Measurements from ENCODE around the gene CDKL2.

Gene CDKL2

GRCh38 chr4:75643651-75644050 lies 13.3 kb upstream of the CDKL2 start:
- no peak overlapping the region for H2AFZ ChIP-seq (ENCODE audit: low read depth, low read length, severe bottlenecking)
- no peak overlapping the region for H3K4me3 ChIP-seq (ENCODE audit: insufficient read depth, low read length, poor library complexity, severe bottlenecking)
- H3K4me2 ChIP-seq (ENCODE audit: low read depth, low read length, poor library complexity, severe bottlenecking), result no peak overlapping the region
- H3K36me3 ChIP-seq (ENCODE audit: low read length), result peaks cover 20% of the 10 kb centered on the region; the same call in 1 of the 2 replicates
- no peak for TF ChIP-seq EZH2phosphoT487 (conservative IDR thresholded peaks at IDR 0.05; ENCODE audit: low read length)
- TF ChIP-seq CTCF (IDR thresholded peaks at IDR 0.05; ENCODE audit: insufficient read depth, low read length, poor library complexity, severe bottlenecking), result no peak
- H3F3A ChIP-seq (ENCODE audit: insufficient read depth), result no peaks in the 10 kb centered on the region
- no peaks in the 10 kb centered on the region for H3K9me3 ChIP-seq (ENCODE audit: insufficient read depth, low read length)
- H3K27ac ChIP-seq (ENCODE audit: low read depth, low read length), result no peak overlapping the region
- H4K20me1 ChIP-seq (ENCODE audit: low read depth, low read length), result no peaks in the 10 kb centered on the region
- no peaks in the 10 kb centered on the region for H3K79me2 ChIP-seq (ENCODE audit: insufficient read depth, low read length)
- H3K27me3 ChIP-seq (ENCODE audit: low read length), result no peaks in the 10 kb centered on the region
- no peaks in the 10 kb centered on the region for H3K9me2 ChIP-seq (replicated peaks; ENCODE audit: insufficient read depth, low read length)
- no peak overlapping the region for H3K9ac ChIP-seq (ENCODE audit: low read length)

DNA sequence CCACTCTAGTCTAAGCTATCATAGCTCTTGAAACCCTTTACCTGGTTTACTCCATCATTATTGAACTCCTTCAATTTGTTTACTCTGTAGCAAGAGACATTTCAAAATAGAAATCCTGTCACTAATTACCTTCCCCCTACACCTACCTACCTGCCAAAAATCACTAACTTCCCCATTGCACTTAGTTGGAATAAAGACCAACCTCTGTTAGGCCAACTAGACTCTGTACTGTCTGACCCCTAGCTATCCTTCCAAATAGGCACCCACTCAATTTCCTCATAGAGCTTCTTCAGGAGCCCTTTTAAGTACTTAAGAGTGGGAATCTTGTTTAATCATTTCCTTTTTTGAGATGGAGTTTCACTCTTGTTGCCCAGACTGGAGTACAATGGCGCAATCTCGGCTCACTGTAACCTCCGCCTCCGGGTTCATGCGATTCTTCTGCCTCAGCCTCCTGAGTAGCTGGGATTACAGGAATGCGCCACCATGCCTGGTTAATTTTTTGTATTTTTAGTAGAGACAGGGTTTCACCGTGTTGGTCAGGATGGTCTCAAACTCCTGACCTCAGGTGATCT lies 8.9 kb upstream of the CDKL2 start:
- Histone ChIP-seq H3K79me2 (ENCODE audit: insufficient read depth, low read length) (no peaks in the 10 kb centered on the region), H3F3A (ENCODE audit: insufficient read depth) (no peaks in the 10 kb centered on the region), H3K4me2 (ENCODE audit: low read depth, low read length, poor library complexity, severe bottlenecking) (no peak overlapping the region), H3K4me3 (ENCODE audit: insufficient read depth, low read length, poor library complexity, severe bottlenecking) (no peak overlapping the region), H2AFZ (ENCODE audit: low read depth, low read length, severe bottlenecking) (no peak overlapping the region), H3K36me3 (ENCODE audit: low read length) (peaks cover 4% of the 10 kb centered on the region; the same call in 1 of the 2 replicates), H3K27ac (ENCODE audit: low read depth, low read length) (no peak overlapping the region), H3K9me3 (ENCODE audit: insufficient read depth, low read length) (no peaks in the 10 kb centered on the region), H3K27me3 (ENCODE audit: low read length) (no peaks in the 10 kb centered on the region), H4K20me1 (ENCODE audit: low read depth, low read length) (no peaks in the 10 kb centered on the region), H3K9me2 (replicated peaks; ENCODE audit: insufficient read depth, low read length) (no peaks in the 10 kb centered on the region), H3K9ac (ENCODE audit: low read length) (no peak overlapping the region)
- TF ChIP-seq EZH2phosphoT487 (conservative IDR thresholded peaks at IDR 0.05; ENCODE audit: low read length), result no peak
- no peak for TF ChIP-seq CTCF (IDR thresholded peaks at IDR 0.05; ENCODE audit: insufficient read depth, low read length, poor library complexity, severe bottlenecking)

DNA sequence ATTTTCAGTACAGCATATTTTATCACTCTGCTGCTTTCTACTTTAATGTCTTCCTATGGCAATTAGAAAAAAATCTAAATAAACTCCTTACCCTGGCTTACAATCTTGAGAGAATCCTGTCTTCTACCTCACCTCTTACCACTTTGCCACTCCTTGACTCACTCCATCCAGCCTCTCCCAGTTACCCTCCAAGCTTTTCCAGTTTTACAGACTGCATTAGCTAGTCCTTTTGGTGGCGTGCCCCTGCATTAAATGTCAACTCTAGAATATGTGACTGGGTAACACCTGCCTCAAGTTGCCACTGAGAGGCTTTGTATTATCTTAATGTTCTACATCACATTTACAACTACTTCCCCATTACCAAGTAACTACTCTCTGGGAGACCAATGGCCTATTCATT lies 7.5 kb upstream of the CDKL2 start:
- Histone ChIP-seq H3K9me2 (replicated peaks; ENCODE audit: insufficient read depth, low read length) (no peaks in the 10 kb centered on the region), H2AFZ (ENCODE audit: low read depth, low read length, severe bottlenecking) (no peak overlapping the region), H3F3A (ENCODE audit: insufficient read depth) (no peaks in the 10 kb centered on the region), H4K20me1 (ENCODE audit: low read depth, low read length) (no peaks in the 10 kb centered on the region), H3K4me3 (ENCODE audit: insufficient read depth, low read length, poor library complexity, severe bottlenecking) (no peak overlapping the region), H3K4me2 (ENCODE audit: low read depth, low read length, poor library complexity, severe bottlenecking) (no peak overlapping the region), H3K36me3 (ENCODE audit: low read length) (peaks cover 3% of the 10 kb centered on the region; the same call in 1 of the 2 replicates), H3K9me3 (ENCODE audit: insufficient read depth, low read length) (no peaks in the 10 kb centered on the region), H3K27ac (ENCODE audit: low read depth, low read length) (no peak overlapping the region), H3K79me2 (ENCODE audit: insufficient read depth, low read length) (no peaks in the 10 kb centered on the region), H3K9ac (ENCODE audit: low read length) (no peak overlapping the region), H3K27me3 (ENCODE audit: low read length) (no peaks in the 10 kb centered on the region)
- TF ChIP-seq CTCF (IDR thresholded peaks at IDR 0.05; ENCODE audit: insufficient read depth, low read length, poor library complexity, severe bottlenecking) (no peak), EZH2phosphoT487 (conservative IDR thresholded peaks at IDR 0.05; ENCODE audit: low read length) (no peak)
